Gastrocnemius medialis (tissue), 4 donors: ENCODE data around the gene NEDD4. TPM values are rescaled to one million over a fixed set of nuclear protein-coding genes. Genes with fewer than 3 reads are reported as not detected.
A peak's percentile ranks its signal among the peaks of the same experiment; 100 is the strongest.

Experiments used
- ATAC-seq, 2 donors: fragments of 150-250 bp; one replicate each; pipeline ENCODE4 v1.9.1; 2016
- DNase-seq, 2 donors: peaks; one replicate each; pipeline ENCODE4 v3.0.0-alpha.2; 2019
- H3K27ac ChIP-seq, 4 donors: fragments of 200-600 bp; sonication (generic); 1 replicate in 1 of 4; 2 replicates in 3 of 4; pipeline ENCODE4 v1.5.1; 2016 to 2018; ENCODE audit warnings: mild to moderate bottlenecking in 2 of 4, moderate library complexity in 1 of 4
- H3K27me3 ChIP-seq, 3 donors: fragments of 200-600 bp; sonication (generic) in 2 of 3; 1 replicate in 1 of 3; 2 replicates in 2 of 3; pipeline versions ENCODE4 v1.5.1 to v1.6.0; 2016 to 2019; ENCODE audit warnings: mild to moderate bottlenecking in 1 of 3, moderate library complexity in 1 of 3
- H3K36me3 ChIP-seq, 2 donors: fragments of 200-600 bp; sonication (generic) in 1 of 2; one replicate each; pipeline ENCODE4 v1.5.1; 2017 to 2018
- H3K4me1 ChIP-seq, 2 donors: fragments of 200-600 bp; sonication (generic) in 1 of 2; one replicate each; pipeline ENCODE4 v1.5.1; 2016 to 2017; ENCODE audit warnings: mild to moderate bottlenecking in 2 of 2
- H3K4me3 ChIP-seq, 4 donors: fragments of 200-600 bp; sonication (generic) in 3 of 4; 1 replicate in 1 of 4; 2 replicates in 3 of 4; pipeline ENCODE4 v1.5.1; 2016 to 2019; ENCODE audit warnings: mild to moderate bottlenecking in 2 of 4
- H3K9me3 ChIP-seq, 3 donors: fragments of 200-600 bp; sonication (generic) in 2 of 3; 1 replicate in 1 of 3; 2 replicates in 2 of 3; pipeline ENCODE4 v1.5.1; 2016 to 2019
- CTCF ChIP-seq, 5 experiments: fragments of 450-650 bp in 3 of 5; fragments of 200-600 bp in 2 of 5; sonication (generic) in 2 of 5; IDR thresholded peaks in 4 of 5; conservative IDR thresholded peaks in 1 of 5; 1 replicate in 4 of 5; 2 replicates in 1 of 5; pipeline ENCODE4 v1.5.1; 2016 to 2019; ENCODE audit warnings: antibody characterized with exemption in 5 of 5, mild to moderate bottlenecking in 3 of 5, moderate library complexity in 3 of 5
- POLR2A ChIP-seq, 2 donors: fragments of 450-650 bp; IDR thresholded peaks; one replicate each; pipeline ENCODE4 v1.6.1; 2017; ENCODE audit warnings: antibody characterized with exemption in 2 of 2, mild to moderate bottlenecking in 2 of 2, moderate library complexity in 2 of 2
- in situ Hi-C, 4 donors: fragments of 200-750 bp; cut with MboI; loops; one replicate each; pipeline versions ENCODE4 v1.15.0 to v1.8.0; 2017; ENCODE audit warnings: low sequenced_read_pairs in 4 of 4
- intact Hi-C: fragments of 100-400 bp; cut with DNase I; formaldehyde crosslinking; loops from one replicate; pipeline ENCODE4 v1.15.1; 2023; ENCODE audit warnings: low total_unique reads
- total RNA-seq, 4 donors: library from RNA; depleted of rRNA; stranded (reverse); fragments of >200 nt; gene quantifications; one replicate each; pipeline versions ENCODE4 v1.1.0 to v1.2.3, GENCODE V29; 2016

NEDD4 gene
- total RNA-seq, 4 donors from 2014 or later: 45.4 to 475 (median 205) TPM

GRCh38 chr15:55912982-55913381 lies 80.4 kb downstream of the NEDD4 start:
- no peaks in the 10 kb centered on the region for H3K27me3 ChIP-seq
- in situ Hi-C loops (loop anchor here in 2 of 4 donors (25.0 kb wide), 1 partner anchor 276 kb away; no protein-coding TSS in a partner anchor), intact Hi-C loops (loop anchor here (10.0 kb wide), 1 partner anchor 192 kb away; no protein-coding TSS in a partner anchor)
- TF ChIP-seq CTCF (IDR thresholded peaks at IDR 0.05 in 4 of 5, conservative IDR thresholded peaks at IDR 0.05 in 1 of 5) (no peak), POLR2A (IDR thresholded peaks at IDR 0.05) (peak in 1 of 2 donors; percentile 70)
- peak overlapping the region; percentile 84 to 94 (median 88) for H3K27ac ChIP-seq
- DNase-seq (no peak), ATAC-seq (peak; percentile 23)
- peak overlapping the region; percentile 60 to 68 (median 64) for H3K4me3 ChIP-seq
- no peaks in the 10 kb centered on the region for H3K36me3 ChIP-seq
- no peaks in the 10 kb centered on the region for H3K9me3 ChIP-seq
- peaks cover 20 to 23% of the 10 kb centered on the region in 2 donors for H3K4me1 ChIP-seq

GRCh38 chr15:55909036-55909811 lies 84.2 kb downstream of the NEDD4 start:
- peak; percentile 78 to 84 for DNase-seq
- H3K4me3 ChIP-seq: peak overlapping the region in 3 of 4 donors; percentile 63 to 68 (median 66)

GRCh38 chr15:55907797-55908196 lies 85.6 kb downstream of the NEDD4 start:
- intact Hi-C loops (loop anchor here (5.0 kb wide), 1 partner anchor 275 kb away; no protein-coding TSS in a partner anchor), in situ Hi-C loops (loop anchor here in 2 of 4 donors (25.0 kb wide), 1 partner anchor 270 kb away; no protein-coding TSS in a partner anchor)
- H3K9me3 ChIP-seq: no peaks in the 10 kb centered on the region
- peak overlapping the region in 3 of 4 donors; percentile 10 to 68 (median 33) for H3K4me3 ChIP-seq
- TF ChIP-seq CTCF (IDR thresholded peaks at IDR 0.05 in 4 of 5, conservative IDR thresholded peaks at IDR 0.05 in 1 of 5) (no peak), POLR2A (IDR thresholded peaks at IDR 0.05) (peak in 1 of 2 donors; percentile 19)
- ATAC-seq: peak; percentile 79 to 88
- peak; percentile 47 to 52 for DNase-seq
- H3K36me3 ChIP-seq: no peaks in the 10 kb centered on the region
- H3K4me1 ChIP-seq: peaks cover 17 to 32% of the 10 kb centered on the region in 2 donors
- no peaks in the 10 kb centered on the region for H3K27me3 ChIP-seq
- H3K27ac ChIP-seq: peak overlapping the region; percentile 84 to 94 (median 88)

More at GRCh38 chr15:55909036-55909811, 84.2 kb downstream of the NEDD4 start:
- Histone ChIP-seq H3K27ac (peak overlapping the region; percentile 84 to 94 (median 88)), H3K27me3 (no peaks in the 10 kb centered on the region), H3K36me3 (no peaks in the 10 kb centered on the region), H3K4me1 (peaks cover 17 to 26% of the 10 kb centered on the region in 2 donors), H3K9me3 (no peaks in the 10 kb centered on the region)
- peak; percentile 71 to 72 for ATAC-seq
- intact Hi-C loops (loop anchor here (5.0 kb wide), 1 partner anchor 277 kb away; no protein-coding TSS in a partner anchor), in situ Hi-C loops (loop anchor here in 2 of 4 donors (25.0 kb wide), 1 partner anchor 272 kb away; no protein-coding TSS in a partner anchor)
- peak; percentile 5 to 64 for TF ChIP-seq POLR2A (IDR thresholded peaks at IDR 0.05)
- no peak for TF ChIP-seq CTCF (IDR thresholded peaks at IDR 0.05 in 4 of 5, conservative IDR thresholded peaks at IDR 0.05 in 1 of 5)

- Histone ChIP-seq H3K27ac (peak overlapping the region; percentile 86 to 97 (median 90)), H3K36me3 (no peaks in the 10 kb centered on the region), H3K4me1 (peaks cover 27 to 56% of the 10 kb centered on the region in 2 donors), H3K4me3 (peak overlapping the region in 1 of 4 donors; percentile 12), H3K27me3 (no peaks in the 10 kb centered on the region), H3K9me3 (no peaks in the 10 kb centered on the region)
- intact Hi-C loops: no loop called here
- TF ChIP-seq POLR2A (IDR thresholded peaks at IDR 0.05) (no peak), CTCF (IDR thresholded peaks at IDR 0.05 in 4 of 5, conservative IDR thresholded peaks at IDR 0.05 in 1 of 5) (no peak)
- no peak for ATAC-seq
- no peak for DNase-seq
- in situ Hi-C loops: loop anchor here in 2 of 4 donors (25.0 kb wide), 1 partner anchor 266 kb away; no protein-coding TSS in a partner anchor
These were observed 90.4 kb downstream of the NEDD4 start for GRCh38 chr15:55902981-55903380.
